IMR-90 (cell line): ENCODE data around the gene FAM76B. TPM values are rescaled to one million over a fixed set of nuclear protein-coding genes. Genes with fewer than 3 reads are reported as not detected.

ENCODE experiments used
- ATAC-seq: fragments of 200-7000 bp; cut with Tn5 transposase; 2 replicates; pipeline ENCODE4 v1.9.1; 2020; ENCODE audit warnings: low read depth, mild to moderate bottlenecking, moderate library complexity
- BruUV-seq: library from RNA; stranded (reverse); fragments of 400-500 nt; replicated peaks from 2 replicates; lab custom pipeline; 2021; lab: Mats Ljungman, UMichigan
- CTCF ChIA-PET: fragments of 300-600 bp; formaldehyde crosslinking; extraction: SDS; loops from one replicate; lab custom pipeline; 2021; ENCODE audit warnings: antibody characterized with exemption; lab: Yijun Ruan, JAX
- POLR2A ChIA-PET: fragments of 300-600 bp; sonication (Branson Sonifier 250); formaldehyde crosslinking; loops from one replicate; lab custom pipeline; 2022; ENCODE audit warnings: antibody characterized with exemption; ENCODE audit not compliant: unreplicated experiment; lab: Charles Lee
- DNase-seq: peaks from one replicate; pipeline ENCODE4 v3.0.0; 2013
- H2AFZ ChIP-seq: replicated peaks from 2 replicates; pipeline ENCODE3; 2013; ENCODE audit warnings: low read length, mild to moderate bottlenecking; ENCODE audit not compliant: poor library complexity
- H2AK5ac ChIP-seq: 2 replicates; pipeline ENCODE4 v1.6.1; 2013; ENCODE audit warnings: low read depth, low read length, inconsistent platforms
- H2AK9ac ChIP-seq: replicated peaks from 2 replicates; pipeline ENCODE3; 2013; ENCODE audit warnings: mild to moderate bottlenecking, low read depth, low read length, moderate library complexity; ENCODE audit not compliant: poor library complexity
- H2BK120ac ChIP-seq: 2 replicates; pipeline ENCODE4 v1.6.1; 2013; ENCODE audit warnings: low read depth, low read length, inconsistent platforms
- H2BK15ac ChIP-seq: 3 replicates; pipeline ENCODE4 v1.6.1; 2013; ENCODE audit warnings: low read depth, low read length, inconsistent platforms
- H2BK20ac ChIP-seq: 2 replicates; pipeline ENCODE4 v1.6.1; 2013; ENCODE audit warnings: low read depth, mild to moderate bottlenecking, inconsistent platforms, low read length, moderate library complexity
- H2BK5ac ChIP-seq: 2 replicates; pipeline ENCODE4 v1.6.1; 2013; ENCODE audit warnings: mild to moderate bottlenecking, low read depth, low read length, inconsistent platforms; ENCODE audit not compliant: poor library complexity, severe bottlenecking
- H3K14ac ChIP-seq: replicated peaks from 2 replicates; pipeline ENCODE4 v1.6.1; 2013; ENCODE audit warnings: low read depth, low read length, inconsistent platforms
- H3K18ac ChIP-seq: 2 replicates; pipeline ENCODE4 v1.6.1; 2013; ENCODE audit warnings: low read depth, low read length, control low read depth
- H3K23ac ChIP-seq: 2 replicates; pipeline ENCODE4 v1.6.1; 2013; ENCODE audit warnings: low read depth, low read length, inconsistent platforms
- H3K27ac ChIP-seq: 2 replicates; pipeline ENCODE4 v1.5.1; 2013; ENCODE audit warnings: mild to moderate bottlenecking, control low read depth, low read length; ENCODE audit not compliant: insufficient read depth
- H3K27me3 ChIP-seq: 2 replicates; pipeline ENCODE4 v1.6.1; 2013; ENCODE audit warnings: low read length; ENCODE audit not compliant: control insufficient read depth, insufficient read depth
- H3K36me3 ChIP-seq: 2 replicates; pipeline ENCODE4 v1.6.1; 2013; ENCODE audit warnings: low read length, mixed read lengths; ENCODE audit not compliant: control insufficient read depth, insufficient read depth
- H3K4ac ChIP-seq: 2 replicates; pipeline ENCODE4 v1.6.1; 2013; ENCODE audit warnings: low read depth, low read length, inconsistent platforms
- H3K4me1 ChIP-seq: 2 replicates; pipeline ENCODE4 v1.6.1; 2013; ENCODE audit warnings: low read length, mixed read lengths; ENCODE audit not compliant: control insufficient read depth, insufficient read depth
- H3K4me2 ChIP-seq: 2 replicates; pipeline ENCODE4 v1.6.1; 2013; ENCODE audit warnings: low read depth, mild to moderate bottlenecking, control low read depth, low read length, moderate library complexity
- H3K4me3 ChIP-seq: 2 replicates; pipeline ENCODE4 v1.5.1; 2013; ENCODE audit warnings: low read depth, mild to moderate bottlenecking, control low read depth, low read length, moderate library complexity; ENCODE audit not compliant: insufficient read depth
- H3K56ac ChIP-seq: 2 replicates; pipeline ENCODE4 v1.6.1; 2013; ENCODE audit warnings: low read length, inconsistent platforms; ENCODE audit not compliant: insufficient read depth; ENCODE audit errors: extremely low read depth
- H3K79me1 ChIP-seq, 2 experiments: 2 replicates each; pipeline ENCODE4 v1.6.1; 2013; ENCODE audit warnings: low read length in 2 of 2, inconsistent platforms in 1 of 2, low read depth in 1 of 2
- H3K9ac ChIP-seq: 2 replicates; pipeline ENCODE4 v1.6.1; 2013; ENCODE audit warnings: low read depth, low read length, control low read depth
- H3K9me1 ChIP-seq: 2 replicates; pipeline ENCODE4 v1.6.1; 2013; ENCODE audit warnings: low read length, inconsistent platforms; ENCODE audit not compliant: insufficient read depth
- H3K9me3 ChIP-seq: 2 replicates; pipeline ENCODE4 v1.6.1; 2013; ENCODE audit warnings: low read length; ENCODE audit not compliant: control insufficient read depth, insufficient read depth
- H4K20me1 ChIP-seq: 2 replicates; pipeline ENCODE4 v1.6.1; 2013; ENCODE audit warnings: low read length, inconsistent platforms; ENCODE audit not compliant: insufficient read depth
- H4K5ac ChIP-seq: 2 replicates; pipeline ENCODE4 v1.6.1; 2013; ENCODE audit warnings: mild to moderate bottlenecking, low read depth, low read length, control low read depth
- H4K8ac ChIP-seq, 2 experiments: 2 replicates each; pipeline ENCODE4 v1.6.1; 2013; ENCODE audit warnings: low read depth in 2 of 2, low read length in 2 of 2, control low read depth in 1 of 2, inconsistent platforms in 1 of 2
- H4K91ac ChIP-seq: 2 replicates; pipeline ENCODE4 v1.6.1; 2013; ENCODE audit warnings: low read depth, low read length, inconsistent platforms; ENCODE audit not compliant: insufficient read depth
- BHLHE40 ChIP-seq: fragments of 150-350 bp; IDR thresholded peaks from 2 replicates; pipeline ENCODE4 v1.6.1; 2016; ENCODE audit warnings: mild to moderate bottlenecking, low read depth, low read length
- CEBPB ChIP-seq: IDR thresholded peaks from 2 replicates; pipeline ENCODE4 v1.6.1; 2012; ENCODE audit warnings: low read depth, low read length, improper control_type of control experiment
- CHD1 ChIP-seq: IDR thresholded peaks from 2 replicates; pipeline ENCODE4 v1.6.1; 2012; ENCODE audit warnings: low read depth, low read length, improper control_type of control experiment
- CTCF ChIP-seq: conservative IDR thresholded peaks from 2 replicates; pipeline ENCODE4 v1.5.1; 2012; ENCODE audit warnings: mild to moderate bottlenecking, low read depth, low read length, improper control_type of control experiment
- ELK1 ChIP-seq: fragments of 150-350 bp; IDR thresholded peaks from 2 replicates; pipeline ENCODE4 v1.6.1; 2016; ENCODE audit warnings: low read depth, mild to moderate bottlenecking, low read length, moderate library complexity, borderline replicate concordance
- FOS ChIP-seq: fragments of 150-350 bp; IDR thresholded peaks from 2 replicates; pipeline ENCODE4 v1.6.1; 2016; ENCODE audit warnings: low read depth, low read length
- MAFK ChIP-seq: IDR thresholded peaks from 2 replicates; pipeline ENCODE4 v1.6.1; 2012; ENCODE audit warnings: low read depth, low read length, improper control_type of control experiment
- MAZ ChIP-seq: IDR thresholded peaks from 2 replicates; pipeline ENCODE4 v1.6.1; 2012; ENCODE audit warnings: low read depth, mild to moderate bottlenecking, low read length, improper control_type of control experiment, moderate library complexity, borderline replicate concordance
- MXI1 ChIP-seq: IDR thresholded peaks from 2 replicates; pipeline ENCODE4 v1.6.1; 2012; ENCODE audit warnings: low read depth, mild to moderate bottlenecking, low read length, moderate library complexity, borderline replicate concordance
- NFE2L2 ChIP-seq: fragments of 150-350 bp; IDR thresholded peaks from 2 replicates; pipeline ENCODE4 v1.6.1; 2016; ENCODE audit warnings: low read depth, mild to moderate bottlenecking, low read length
- POLR2A ChIP-seq: IDR thresholded peaks from 2 replicates; pipeline ENCODE4 v1.6.1; 2012; ENCODE audit warnings: mild to moderate bottlenecking, low read depth, low read length
- RAD21 ChIP-seq: IDR thresholded peaks from 2 replicates; pipeline ENCODE4 v1.6.1; 2012; ENCODE audit warnings: low read length, improper control_type of control experiment
- RCOR1 ChIP-seq: IDR thresholded peaks from 2 replicates; pipeline ENCODE4 v1.6.1; 2012; ENCODE audit warnings: mild to moderate bottlenecking, low read length, improper control_type of control experiment; ENCODE audit not compliant: insufficient replicate concordance
- RFX5 ChIP-seq: IDR thresholded peaks from 2 replicates; pipeline ENCODE4 v1.8.0; 2012; ENCODE audit warnings: low read depth, mild to moderate bottlenecking, low read length, moderate library complexity
- SMC3 ChIP-seq: fragments of 150-350 bp; IDR thresholded peaks from 2 replicates; pipeline ENCODE4 v1.6.1; 2016; ENCODE audit warnings: low read depth, mild to moderate bottlenecking, antibody characterized with exemption, low read length, moderate library complexity
- WGBS, 2 experiments: methylation state at CpG; one replicate each; pipeline versions ENCODE4 v1.1.5 to v1.1.7; 2013; ENCODE audit warnings: missing lambda C conversion rate in 2 of 2; ENCODE audit not compliant: insufficient read length in 1 of 2; ENCODE audit errors: extremely low coverage in 2 of 2; 5-methylcytosine and 5-hydroxymethylcytosine counted together
- dilution Hi-C: fragments of 300-500 bp; cut with HindIII; formaldehyde crosslinking; loops from one replicate; pipeline ENCODE4 v1.14.3; 2018; ENCODE audit warnings: low sequenced_read_pairs; ENCODE audit not compliant: unreplicated experiment
- in situ Hi-C: fragments of 300-500 bp; cut with MboI; formaldehyde crosslinking; loops from 3 replicates; pipeline ENCODE4 v1.14.3; 2019; ENCODE audit warnings: low sequenced_read_pairs, inconsistent platforms, mixed read lengths
- intact Hi-C: fragments of 100-400 bp; cut with micrococcal nuclease; formaldehyde crosslinking; loops from 2 replicates; pipeline ENCODE4 v1.10.0; 2022
- polyA plus RNA-seq, 3 experiments: library from polyadenylated mRNA; depleted of rRNA; stranded (reverse); fragments of >200 nt; gene quantifications; 2 replicates each; pipeline ENCODE4 v1.2.3, GENCODE V29; 2012; ENCODE audit warnings: low replicate concordance in 1 of 3
- total RNA-seq: library from RNA; depleted of rRNA; stranded (reverse); fragments of >200 nt; gene quantifications from 2 replicates; pipeline ENCODE4 v1.2.3, GENCODE V29; 2012

The FAM76B gene
- total and polyA plus RNA-seq, 2 of the 4 experiments (the other 2 are of a cell fraction), result 12.7 to 14.3 TPM

GRCh38 chr11:95760941-95761340 lies 28.6 kb downstream of the FAM76B start:
- CTCF ChIA-PET, result interaction anchor here (1.6 kb wide), 1 partner anchor 665 kb away, joined by 4 read pairs; no protein-coding TSS in a partner anchor
- no peak overlapping the region for H3K18ac ChIP-seq

More at GRCh38 chr11:95760941-95761340, 28.6 kb downstream of the FAM76B start:
- no peak overlapping the region for H3K4me3 ChIP-seq
- no peaks in the 10 kb centered on the region for H3K79me1 ChIP-seq
- H4K91ac ChIP-seq, result no peak overlapping the region
- H4K20me1 ChIP-seq, result no peaks in the 10 kb centered on the region
- H3K4me2 ChIP-seq, result no peak overlapping the region
- no peak overlapping the region for H3K56ac ChIP-seq
- POLR2A ChIA-PET, result no interaction called here
- no peak overlapping the region for H2BK20ac ChIP-seq
- intact Hi-C loops, result loop anchor here (5.0 to 10.0 kb wide), 3 partner anchors 54 to 1136 kb away; partner anchors contain the start of genes CWC15 and KDM4D
- no peak overlapping the region for H2BK15ac ChIP-seq
- no CpG with 5 or more reads among the region's 1 CpG for WGBS, 2 experiments
- no peak overlapping the region for H3K9ac ChIP-seq
- H2BK5ac ChIP-seq, result no peak overlapping the region
- H3K27ac ChIP-seq, result no peak overlapping the region
- dilution Hi-C loops, result no loop called here
- H3K27me3 ChIP-seq, result peaks cover 18% of the 10 kb centered on the region
- H3K14ac ChIP-seq, result no peak overlapping the region
- H3K4ac ChIP-seq, result no peak overlapping the region
- no peak overlapping the region for H2AFZ ChIP-seq
- TF ChIP-seq MAFK (no peak), RAD21 (no peak), RCOR1 (no peak), MAZ (no peak), ELK1 (no peak), POLR2A (no peak), MXI1 (no peak), BHLHE40 (no peak), RFX5 (no peak), CEBPB (no peak), SMC3 (no peak), FOS (no peak), CHD1 (no peak), CTCF (no peak), NFE2L2 (no peak)
- H4K8ac ChIP-seq, result no peak overlapping the region
- ATAC-seq (no peak), DNase-seq (no peak)
- H3K36me3 ChIP-seq, result no peaks in the 10 kb centered on the region
- no peak overlapping the region for H4K5ac ChIP-seq
- BruUV-seq, result no TSS peak
- H2BK120ac ChIP-seq, result no peak overlapping the region
- no peaks in the 10 kb centered on the region for H3K9me1 ChIP-seq
- in situ Hi-C loops, result loop anchor here (5.0 to 25.0 kb wide), 3 partner anchors 609 to 1149 kb away; no protein-coding TSS in a partner anchor
- no peak overlapping the region for H2AK9ac ChIP-seq
- H3K4me1 ChIP-seq, result no peaks in the 10 kb centered on the region
- H2AK5ac ChIP-seq, result no peak overlapping the region
- no peak overlapping the region for H3K23ac ChIP-seq
- no peaks in the 10 kb centered on the region for H3K9me3 ChIP-seq
